ENCODE measurements around the gene SEPSECS.

The SEPSECS gene

GRCh38 chr4:25155947-25156346, 4.3 kb downstream of the SEPSECS start:
- no peak for DNase-seq (ENCODE audit: low read depth, low spot score)

DNA sequence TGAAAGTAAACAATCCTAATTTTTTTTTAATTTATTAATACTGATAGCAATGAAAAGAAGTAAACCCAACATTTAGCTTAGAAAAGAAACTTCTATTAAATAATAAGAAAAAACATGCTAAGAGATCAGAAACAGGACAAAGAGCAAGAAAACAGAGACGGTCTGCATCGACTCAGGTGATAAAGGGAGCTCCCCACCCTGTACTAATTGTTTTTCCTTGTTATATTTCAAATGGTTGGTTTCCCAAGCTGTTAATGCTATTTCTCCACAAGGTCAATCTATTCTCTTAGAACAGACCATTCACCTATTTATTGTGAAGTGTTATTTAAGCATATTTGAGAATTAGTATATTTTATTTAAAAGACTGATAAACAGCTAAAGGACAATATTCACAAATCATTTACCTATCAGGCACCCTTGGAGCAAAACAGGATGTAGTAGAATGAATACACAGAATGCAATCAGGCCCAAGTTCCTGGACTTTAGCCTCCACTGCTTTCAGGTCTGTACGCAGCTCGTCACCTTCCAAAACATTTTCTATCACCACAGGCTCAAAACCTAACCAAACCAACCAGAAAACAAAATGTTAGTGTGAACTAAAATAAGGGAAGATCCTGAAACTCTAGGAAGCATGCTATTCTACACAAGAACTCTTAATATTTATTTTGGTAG, 5.5 kb downstream of the SEPSECS start:
- no peak for DNase-seq (ENCODE audit: low read depth, low spot score)

DNA sequence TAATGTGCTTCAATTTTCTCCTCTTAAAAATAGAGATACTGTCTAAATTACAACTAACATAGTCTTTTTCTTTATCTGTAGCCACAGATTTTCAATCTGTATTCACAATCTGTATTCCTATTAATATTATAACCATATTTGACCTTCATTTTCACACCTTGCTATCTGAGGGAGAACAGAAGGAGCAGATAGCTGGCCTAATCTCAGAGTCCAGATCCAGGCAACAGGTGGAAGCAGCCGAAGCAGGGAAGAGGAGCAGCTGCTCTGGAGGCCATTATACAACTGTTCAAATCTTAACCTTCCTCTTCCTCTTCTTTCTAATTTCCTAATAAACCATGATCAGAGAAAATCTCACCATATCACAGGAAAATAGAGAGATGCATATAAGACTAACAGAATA, 14.2 kb downstream of the SEPSECS start:
- DNase-seq (ENCODE audit: low read depth, low spot score), result no peak

DNA sequence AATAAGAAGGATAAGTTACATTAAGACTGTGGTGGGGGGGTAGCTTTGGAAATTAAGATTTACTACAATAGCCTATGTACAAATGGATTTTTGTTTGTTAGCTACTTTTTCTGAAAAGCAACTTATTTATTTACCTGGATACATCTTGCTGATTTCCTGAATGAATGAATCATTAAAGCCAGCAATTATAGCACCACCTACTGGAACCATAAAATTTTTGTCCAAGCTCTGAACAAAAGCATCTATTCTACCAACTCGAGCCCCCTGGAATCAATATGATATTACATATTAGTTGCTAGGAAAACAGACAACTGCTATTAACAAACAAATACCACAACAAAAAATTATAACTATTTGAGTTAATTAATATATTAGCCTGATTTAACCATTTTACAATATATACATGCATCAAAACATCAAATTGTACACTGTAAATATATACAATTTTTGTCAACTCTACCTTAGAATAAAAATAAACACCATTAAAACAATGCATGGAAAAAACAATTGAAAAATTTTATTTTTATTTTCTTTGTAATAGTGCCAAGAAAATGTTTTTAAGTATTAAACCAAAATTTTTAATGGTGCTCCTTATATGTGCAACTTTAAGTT, 15.3 kb downstream of the SEPSECS start:
- no peak for DNase-seq (ENCODE audit: low read depth, low spot score)

- DNase-seq (ENCODE audit: low read depth, low spot score), result no peak
Measured at GRCh38 chr4:25142468-25142867, 17.8 kb downstream of the SEPSECS start.

DNA sequence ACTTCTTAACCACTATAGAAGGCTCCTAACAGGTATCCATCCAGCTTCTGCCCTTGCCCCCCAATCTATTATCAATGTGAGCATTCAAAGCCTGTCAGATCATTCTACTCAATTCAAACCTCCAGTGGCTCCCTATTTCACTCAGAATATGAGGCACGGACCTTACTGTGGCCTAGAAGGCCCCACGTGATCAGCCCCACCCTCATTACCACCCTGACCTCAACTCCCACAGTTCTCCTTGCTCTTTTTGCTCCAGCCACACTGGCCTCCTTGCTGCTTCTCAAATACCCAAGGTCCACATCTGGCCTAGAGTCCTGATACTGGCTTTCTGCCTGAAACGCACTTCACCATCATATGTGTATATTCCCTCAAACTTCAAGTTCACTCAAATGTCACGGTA, 18.7 kb downstream of the SEPSECS start:
- no peak for DNase-seq (ENCODE audit: low read depth, low spot score)

DNA sequence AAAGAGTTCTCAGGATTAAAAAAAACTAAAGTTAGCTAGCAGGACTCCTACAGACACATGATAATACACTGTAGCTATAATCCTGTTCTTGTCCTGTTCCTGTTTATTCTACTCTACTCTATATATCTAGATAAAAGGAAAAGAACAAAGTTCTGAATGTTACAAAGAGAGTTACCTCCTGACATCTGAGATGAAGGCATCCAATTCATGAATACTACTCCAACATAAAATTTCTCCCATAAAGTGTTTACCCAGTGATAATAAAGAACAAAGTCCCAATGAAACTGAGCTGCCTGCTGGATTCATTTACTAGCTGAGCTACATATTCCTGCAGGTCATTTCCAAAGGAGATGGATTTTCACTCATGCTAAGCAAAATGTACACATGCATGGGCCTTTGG, 27.1 kb downstream of the SEPSECS start:
- no peak for DNase-seq (ENCODE audit: low read depth, low spot score)

GRCh38 chr4:25131926-25132325, 28.3 kb downstream of the SEPSECS start:
- DNase-seq (ENCODE audit: low read depth, low spot score), result peak; percentile 27

DNA sequence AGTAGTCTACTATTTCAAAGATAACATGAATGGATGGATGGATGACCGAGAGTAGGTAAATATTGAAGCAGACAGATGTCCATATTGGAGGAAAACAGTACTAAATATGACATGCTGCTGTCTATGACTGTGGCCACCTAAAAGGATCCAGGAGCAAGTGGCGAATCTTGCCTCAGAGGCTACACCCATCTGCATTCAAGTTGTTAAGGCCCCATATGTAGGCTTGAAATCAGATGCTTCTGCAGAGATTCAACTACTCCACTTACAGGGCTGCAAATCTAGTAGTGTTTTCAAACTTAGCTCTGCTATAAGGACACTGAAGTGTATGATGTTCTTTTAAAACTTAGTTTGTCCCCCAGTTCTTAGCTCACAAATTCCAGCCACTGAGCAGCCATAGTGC, 28.9 kb downstream of the SEPSECS start:
- no peak for DNase-seq (ENCODE audit: low read depth, low spot score)

DNA sequence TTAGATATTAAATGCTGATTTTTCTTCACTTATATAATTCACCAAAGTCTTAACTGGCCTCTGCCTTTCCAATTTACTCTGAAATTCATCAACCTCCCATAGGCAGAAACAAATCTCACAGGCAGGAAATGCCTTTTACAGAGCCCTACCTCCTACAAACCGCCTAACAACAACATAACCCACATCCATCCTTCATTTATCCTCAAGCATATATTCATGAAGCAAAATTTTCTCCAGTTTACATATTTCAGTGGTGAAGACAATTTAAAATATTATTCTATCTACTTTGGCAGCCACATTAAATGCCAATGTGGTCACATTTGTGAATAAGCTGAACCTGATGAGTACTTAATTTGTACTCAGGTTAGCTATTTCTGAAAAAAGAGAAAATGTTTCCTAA, 30.3 kb downstream of the SEPSECS start:
- no peak for DNase-seq (ENCODE audit: low read depth, low spot score)

- no peak for DNase-seq (ENCODE audit: low read depth, low spot score)
Measured at GRCh38 chr4:25128671-25129070, 31.6 kb downstream of the SEPSECS start.

GRCh38 chr4:25123236-25123635, 37.0 kb downstream of the SEPSECS start:
- no peak for DNase-seq (ENCODE audit: low read depth, low spot score)

DNA sequence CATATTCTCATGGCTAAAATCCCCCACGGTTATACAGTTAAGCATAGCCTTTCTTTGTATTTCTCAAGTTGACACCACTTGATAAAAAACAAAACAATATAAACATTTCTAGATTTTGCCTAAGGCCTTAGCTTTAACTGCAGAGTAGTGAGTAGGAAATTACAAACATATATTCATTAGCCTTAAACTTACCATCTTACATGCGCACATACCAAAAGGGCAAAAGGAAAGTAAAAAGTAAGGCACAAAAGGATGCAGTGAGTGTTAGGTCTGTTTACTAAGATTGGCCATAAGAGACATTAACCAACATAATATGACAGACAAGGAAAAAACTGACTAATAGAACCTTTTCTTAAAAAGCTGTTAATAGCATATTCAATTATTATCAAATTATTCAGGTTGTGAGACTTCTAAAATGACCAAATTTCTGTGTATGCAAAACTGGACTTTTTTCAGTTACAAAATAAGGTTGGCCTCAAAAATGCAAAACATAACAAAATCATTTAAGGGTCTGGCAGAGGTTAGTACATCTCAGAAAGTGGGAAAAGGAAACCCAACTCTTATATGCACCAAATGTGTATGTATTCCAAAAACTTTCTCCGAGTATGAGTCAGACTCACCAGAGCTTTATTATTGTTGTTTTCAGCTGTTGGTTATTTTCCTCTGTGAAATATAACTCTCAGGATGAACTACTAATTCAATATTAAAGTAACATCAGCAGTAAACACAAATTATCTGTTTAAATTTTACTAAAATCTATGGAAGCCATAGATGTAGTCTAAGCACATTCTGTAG, 39.9 kb downstream of the SEPSECS start:
- no peak for DNase-seq (ENCODE audit: low read depth, low spot score)

DNA sequence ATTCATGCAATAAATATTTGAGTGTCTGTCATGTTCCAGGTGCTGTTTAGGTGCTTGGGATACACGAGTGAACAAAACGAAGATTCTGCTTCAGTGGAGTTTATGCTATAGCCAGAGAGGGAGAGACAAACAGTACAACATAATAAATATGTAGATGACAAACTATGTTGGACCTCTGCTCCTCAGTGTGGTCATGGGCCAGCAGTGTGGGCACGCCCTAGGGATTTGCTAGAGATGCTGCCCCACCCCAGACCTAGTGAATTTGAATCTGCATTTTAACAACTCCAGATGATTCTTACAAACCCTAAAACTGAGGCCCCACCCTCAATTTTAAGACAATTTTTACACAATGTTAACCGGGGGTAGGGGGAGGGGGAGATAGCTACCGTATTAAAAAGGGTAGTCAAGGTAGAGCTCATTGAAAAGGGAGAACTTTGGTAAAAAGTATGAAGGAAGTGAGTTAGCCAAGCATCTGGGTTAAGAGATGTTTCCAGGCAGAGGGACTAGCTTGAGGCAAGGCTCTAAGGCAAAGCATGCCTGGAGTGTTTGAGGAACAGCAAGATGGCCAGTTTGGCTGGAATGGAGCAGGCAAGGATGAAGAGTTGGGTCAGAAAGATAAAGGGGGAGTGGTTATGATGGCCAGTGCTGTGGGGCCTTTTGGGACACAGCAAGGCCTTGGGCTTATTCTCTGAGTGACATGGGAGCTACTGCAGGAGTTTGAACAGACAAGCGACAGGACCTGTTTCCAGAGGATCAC, 42.4 kb downstream of the SEPSECS start:
- no peak for DNase-seq (ENCODE audit: low read depth, low spot score)

DNA sequence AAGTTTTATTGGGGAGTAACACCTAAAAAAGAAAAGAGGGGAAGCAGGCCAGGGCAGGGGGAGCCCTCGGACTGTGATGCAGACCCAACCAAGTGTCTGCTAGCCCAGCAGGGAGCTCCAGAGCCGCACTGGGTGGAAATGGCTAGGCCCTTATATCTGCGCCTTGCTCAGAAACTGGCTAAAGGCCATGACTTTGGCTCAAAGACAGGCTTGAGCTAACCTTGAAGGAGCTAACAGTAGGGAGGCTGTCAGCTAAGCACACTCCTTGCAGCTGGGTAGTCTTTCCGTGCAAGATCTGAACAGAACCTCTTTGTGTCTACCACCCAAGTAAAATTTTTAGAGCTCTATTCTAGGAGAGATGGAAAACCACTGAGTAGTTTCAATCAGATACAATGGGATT, 43.0 kb downstream of the SEPSECS start:
- DNase-seq (ENCODE audit: low read depth, low spot score), result no peak

GRCh38 chr4:25113915-25114904, 46.0 kb downstream of the SEPSECS start:
- DNase-seq (ENCODE audit: low read depth, low spot score), result no peak

DNA sequence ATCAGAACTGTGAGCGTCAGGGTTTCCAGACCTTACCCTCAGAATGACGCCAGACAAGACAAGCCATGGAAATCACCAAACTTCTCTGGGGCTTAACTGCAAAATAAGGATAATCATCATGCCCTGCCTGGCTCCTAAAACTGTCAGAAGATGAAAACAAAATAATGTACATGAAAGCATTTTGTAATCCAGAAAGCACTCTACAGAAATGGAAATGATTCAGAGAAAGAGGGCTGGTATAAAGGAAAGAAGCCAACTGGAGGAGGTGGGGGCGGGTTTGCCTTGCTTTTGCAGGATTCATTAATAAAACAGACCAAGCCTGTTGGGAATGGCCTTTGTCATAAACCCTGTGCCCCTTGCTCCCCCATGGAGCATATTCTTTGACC, 47.3 kb downstream of the SEPSECS start:
- DNase-seq (ENCODE audit: low read depth, low spot score), result no peak

- no peak for DNase-seq (ENCODE audit: low read depth, low spot score)
Measured at GRCh38 chr4:25112366-25112994, 47.8 kb downstream of the SEPSECS start.

- DNase-seq (ENCODE audit: low read depth, low spot score), result no peak
Measured at GRCh38 chr4:25111648-25112196, 48.5 kb downstream of the SEPSECS start.
